CD8-positive, alpha-beta T cell (primary cell): ENCODE data around the gene TNRC18. TPM values are rescaled to one million over a fixed set of nuclear protein-coding genes. Genes with fewer than 3 reads are reported as not detected.

Experiments used
- total RNA-seq, 46 experiments: library from RNA in 2 of 46; stranded (reverse) in 2 of 46; gene quantifications; one replicate each; pipeline ENCODE4 v1.2.3 and lab custom pipeline; 2021 to 2026

TNRC18 gene
- total RNA-seq, 2 experiments from 2014 or later = 87.0 to 107 TPM

Other genes starting within 250 kb of the TNRC18 start
- 100 to 1,000 TPM; 131 to 149 TPM for gene WIPI2, start 233.6 kb downstream of the TNRC18 start, total RNA-seq
- under 1 TPM; 0.16 to 0.17 TPM for gene SLC29A4, start 140.9 kb downstream of the TNRC18 start, total RNA-seq
- 1 to 10 TPM; 6.7 to 7.9 TPM for gene FBXL18, start 90.0 kb upstream of the TNRC18 start, total RNA-seq
- gene ACTB, start 106.8 kb upstream of the TNRC18 start, total RNA-seq = 1,000 to 10,000 TPM; 1,844 to 1,874 TPM
- 1 to 10 TPM; 7.5 to 8.0 TPM for gene FSCN1, start 169.0 kb upstream of the TNRC18 start, total RNA-seq